ENCODE data around the gene PGA3. TPM values are rescaled to one million over a fixed set of nuclear protein-coding genes. Genes with fewer than 3 reads are reported as not detected.

Gene PGA3
- total RNA-seq, 1 experiment from 2014 or later = not detected

DNA sequence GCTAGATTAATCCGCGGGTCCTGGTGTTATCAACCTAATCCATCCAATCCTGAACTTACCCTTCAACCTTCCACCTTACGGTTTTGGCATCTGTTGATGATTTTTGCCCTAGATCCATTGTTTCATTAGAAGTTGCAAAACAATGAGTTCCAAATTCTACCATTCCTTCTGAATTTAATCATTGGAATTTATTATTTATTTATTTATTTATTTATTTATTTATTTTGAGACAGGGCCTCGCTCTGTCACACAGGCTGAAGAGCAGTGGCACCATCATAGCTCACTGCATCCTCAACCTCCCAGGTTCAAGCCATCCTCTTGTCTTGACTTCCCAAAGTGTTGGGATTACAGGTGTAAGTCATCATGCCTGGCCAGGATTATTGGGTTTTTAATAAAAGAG lies 21.8 kb upstream of the PGA3 start:
- BruUV-seq (replicated peaks) = no TSS peak
- Histone ChIP-seq H4K20me1 (ENCODE audit: insufficient read depth) (no peaks in the 10 kb centered on the region), H3K4me1 (ENCODE audit: control insufficient read depth in 1 of 2, insufficient read depth in 2 of 2, low read length in 2 of 2) (no peaks in the 10 kb centered on the region), H3K36me3 (ENCODE audit: control insufficient read depth in 1 of 2, insufficient read depth in 2 of 2, low read length in 2 of 2) (no peaks in the 10 kb centered on the region), H3K79me2 (ENCODE audit: insufficient read depth, low read length) (no peaks in the 10 kb centered on the region), H3K9me2 (ENCODE audit: insufficient read depth) (no peaks in the 10 kb centered on the region), H3K4me3 (replicated peaks in 1 of 2; ENCODE audit: low read depth in 1 of 2, low read length in 2 of 2) (no peak overlapping the region), H3K4me2 (ENCODE audit: low read length) (no peak overlapping the region), H3K27me3 (ENCODE audit: insufficient read depth, low read length) (0 out of 2 replicates have a peak, but pooled peaks cover 3% of the 10 kb centered on the region), H3K9me3 (ENCODE audit: control insufficient read depth in 1 of 2, insufficient read depth in 1 of 2, low read depth in 1 of 2, low read length in 2 of 2) (no peaks in the 10 kb centered on the region), H2AFZ (ENCODE audit: low read depth, low read length, poor library complexity, severe bottlenecking) (no peak overlapping the region), H3K9ac (ENCODE audit: low read length) (no peak overlapping the region), H3K27ac (ENCODE audit: low read depth, low read length) (no peak overlapping the region)
- POLR2A ChIA-PET = no interaction called here
- intact Hi-C loops (cut with micrococcal nuclease) = loop anchor here (10.0 kb wide), 1 partner anchor 267 kb away; the partner anchor contains the start of gene TMEM109
- no peak for DNase-seq (ENCODE audit: low read depth, low spot score)
- RAD21 ChIA-PET (ENCODE audit: low non-redundant PET in 1 of 2, low total read pairs in 2 of 2, uncharacterized antibody in 2 of 2, unreplicated experiment in 2 of 2) = no interaction called here
- CTCF ChIA-PET = interaction anchor here (0.7 kb wide), 1 partner anchor 405 kb away, joined by 3 read pairs; no protein-coding TSS in a partner anchor
- TF ChIP-seq EZH2phosphoT487 (IDR thresholded peaks at IDR 0.05; ENCODE audit: borderline replicate concordance) (no peak), SRF (IDR thresholded peaks at IDR 0.05; ENCODE audit: low read depth) (no peak), ELF1 (IDR thresholded peaks at IDR 0.05; ENCODE audit: borderline replicate concordance, low read depth) (no peak), POLR2A (IDR thresholded peaks at IDR 0.05; ENCODE audit: borderline replicate concordance, extremely low read depth, insufficient read depth, insufficient read length) (no peak), CBX3 (IDR thresholded peaks at IDR 0.05; ENCODE audit: low read depth) (no peak), JUND (IDR thresholded peaks at IDR 0.05) (no peak), TCF7L2 (IDR thresholded peaks at IDR 0.05; ENCODE audit: borderline replicate concordance, extremely low read depth, insufficient read depth, insufficient read length) (no peak), CEBPB (IDR thresholded peaks at IDR 0.05; ENCODE audit: low read depth) (no peak), ZNF274 (IDR thresholded peaks at IDR 0.05; ENCODE audit: low read depth, low read length) (no peak)
- TF ChIP-seq, protein P1, sequence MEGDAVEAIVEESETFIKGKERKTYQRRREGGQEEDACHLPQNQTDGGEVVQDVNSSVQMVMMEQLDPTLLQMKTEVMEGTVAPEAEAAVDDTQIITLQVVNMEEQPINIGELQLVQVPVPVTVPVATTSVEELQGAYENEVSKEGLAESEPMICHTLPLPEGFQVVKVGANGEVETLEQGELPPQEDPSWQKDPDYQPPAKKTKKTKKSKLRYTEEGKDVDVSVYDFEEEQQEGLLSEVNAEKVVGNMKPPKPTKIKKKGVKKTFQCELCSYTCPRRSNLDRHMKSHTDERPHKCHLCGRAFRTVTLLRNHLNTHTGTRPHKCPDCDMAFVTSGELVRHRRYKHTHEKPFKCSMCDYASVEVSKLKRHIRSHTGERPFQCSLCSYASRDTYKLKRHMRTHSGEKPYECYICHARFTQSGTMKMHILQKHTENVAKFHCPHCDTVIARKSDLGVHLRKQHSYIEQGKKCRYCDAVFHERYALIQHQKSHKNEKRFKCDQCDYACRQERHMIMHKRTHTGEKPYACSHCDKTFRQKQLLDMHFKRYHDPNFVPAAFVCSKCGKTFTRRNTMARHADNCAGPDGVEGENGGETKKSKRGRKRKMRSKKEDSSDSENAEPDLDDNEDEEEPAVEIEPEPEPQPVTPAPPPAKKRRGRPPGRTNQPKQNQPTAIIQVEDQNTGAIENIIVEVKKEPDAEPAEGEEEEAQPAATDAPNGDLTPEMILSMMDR (IDR thresholded peaks at IDR 0.05 in 2 of 3, conservative IDR thresholded peaks at IDR 0.05 in 1 of 3; ENCODE audit: borderline replicate concordance in 1 of 3, insufficient read depth in 1 of 3, low read depth in 2 of 3, low read length in 2 of 3) = no peak
- TF ChIP-seq, protein P2, sequence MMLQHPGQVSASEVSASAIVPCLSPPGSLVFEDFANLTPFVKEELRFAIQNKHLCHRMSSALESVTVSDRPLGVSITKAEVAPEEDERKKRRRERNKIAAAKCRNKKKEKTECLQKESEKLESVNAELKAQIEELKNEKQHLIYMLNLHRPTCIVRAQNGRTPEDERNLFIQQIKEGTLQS (IDR thresholded peaks at IDR 0.05) = no peak
- TF ChIP-seq, protein P3, sequence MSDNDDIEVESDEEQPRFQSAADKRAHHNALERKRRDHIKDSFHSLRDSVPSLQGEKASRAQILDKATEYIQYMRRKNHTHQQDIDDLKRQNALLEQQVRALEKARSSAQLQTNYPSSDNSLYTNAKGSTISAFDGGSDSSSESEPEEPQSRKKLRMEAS (IDR thresholded peaks at IDR 0.05) = no peak
- TF ChIP-seq, protein P4, sequence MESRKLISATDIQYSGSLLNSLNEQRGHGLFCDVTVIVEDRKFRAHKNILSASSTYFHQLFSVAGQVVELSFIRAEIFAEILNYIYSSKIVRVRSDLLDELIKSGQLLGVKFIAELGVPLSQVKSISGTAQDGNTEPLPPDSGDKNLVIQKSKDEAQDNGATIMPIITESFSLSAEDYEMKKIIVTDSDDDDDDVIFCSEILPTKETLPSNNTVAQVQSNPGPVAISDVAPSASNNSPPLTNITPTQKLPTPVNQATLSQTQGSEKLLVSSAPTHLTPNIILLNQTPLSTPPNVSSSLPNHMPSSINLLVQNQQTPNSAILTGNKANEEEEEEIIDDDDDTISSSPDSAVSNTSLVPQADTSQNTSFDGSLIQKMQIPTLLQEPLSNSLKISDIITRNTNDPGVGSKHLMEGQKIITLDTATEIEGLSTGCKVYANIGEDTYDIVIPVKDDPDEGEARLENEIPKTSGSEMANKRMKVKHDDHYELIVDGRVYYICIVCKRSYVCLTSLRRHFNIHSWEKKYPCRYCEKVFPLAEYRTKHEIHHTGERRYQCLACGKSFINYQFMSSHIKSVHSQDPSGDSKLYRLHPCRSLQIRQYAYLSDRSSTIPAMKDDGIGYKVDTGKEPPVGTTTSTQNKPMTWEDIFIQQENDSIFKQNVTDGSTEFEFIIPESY (IDR thresholded peaks at IDR 0.05; ENCODE audit: extremely low read depth, insufficient replicate concordance, low read length) = no peak
- ATAC-seq = no peak
